Activated CD4-positive, alpha-beta T cell treated with anti-CD3 and anti-CD28 coated beads, Interleukin-2, Interleukin-4, amounts not matched to agents 100 ng/mL and 50 ng/mL, durations not matched to agents 16 hours and 8 hours (primary cell): ENCODE results near the gene TMEM151B.
"Not testable (repeated sequence)": the region's sequence is repeated elsewhere in the genome, so short reads cannot be mapped to it uniquely, and the experiment has no call there.

ENCODE experiments used
- DNase-seq: peaks from one replicate; pipeline ENCODE4 v3.0.0-alpha.2; 2020; ENCODE audit warnings: low spot score

Gene TMEM151B

DNA sequence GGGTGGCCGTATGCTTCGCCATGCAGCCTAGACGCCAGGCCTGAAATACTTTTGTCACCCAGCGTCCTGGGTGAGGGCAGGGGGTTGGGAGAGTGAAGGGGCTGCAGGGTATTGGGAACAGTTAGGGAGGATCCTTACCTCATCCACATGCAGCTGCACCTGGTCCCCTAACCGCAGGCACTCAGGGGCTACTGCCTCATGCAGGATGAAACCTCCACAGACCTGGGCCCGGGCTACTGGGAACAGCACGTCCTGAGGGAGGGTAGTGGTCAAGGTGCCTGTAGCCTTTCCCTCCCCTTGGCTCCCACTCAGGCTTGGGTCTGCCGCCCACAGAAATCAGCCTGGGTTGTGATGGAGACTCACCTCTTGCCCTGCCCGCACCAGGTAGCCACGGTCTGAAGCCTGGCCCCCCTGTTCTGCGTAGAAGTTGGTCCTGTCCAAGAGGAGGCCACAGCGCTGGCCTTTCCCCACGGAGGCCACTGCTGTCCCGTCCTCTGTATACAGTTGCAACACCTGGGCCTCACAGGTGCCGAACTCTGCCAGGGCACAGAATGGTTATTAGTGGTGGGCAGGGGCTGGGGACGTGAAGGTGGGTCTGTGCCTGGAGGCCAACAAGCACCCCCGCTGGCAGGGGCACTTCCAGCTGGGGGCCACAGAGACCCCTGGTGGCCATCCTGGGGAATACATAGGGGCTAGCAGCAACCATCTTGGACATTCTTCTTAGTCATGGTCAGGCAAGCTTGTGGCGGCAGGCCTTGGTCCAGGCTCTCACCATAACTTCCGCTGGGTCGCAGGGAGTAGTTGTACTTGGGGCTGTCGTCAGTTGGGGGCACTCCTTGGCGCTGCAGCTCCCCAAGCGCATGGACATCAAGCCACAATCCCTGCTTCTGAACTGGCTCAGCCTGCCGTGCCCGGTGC is 34.3 kb downstream of the TMEM151B start:
- peak; percentile 28 for DNase-seq

- no peak for DNase-seq
Measured at GRCh38 chr6:44305200-44305725, 35.0 kb downstream of the TMEM151B start.

DNA sequence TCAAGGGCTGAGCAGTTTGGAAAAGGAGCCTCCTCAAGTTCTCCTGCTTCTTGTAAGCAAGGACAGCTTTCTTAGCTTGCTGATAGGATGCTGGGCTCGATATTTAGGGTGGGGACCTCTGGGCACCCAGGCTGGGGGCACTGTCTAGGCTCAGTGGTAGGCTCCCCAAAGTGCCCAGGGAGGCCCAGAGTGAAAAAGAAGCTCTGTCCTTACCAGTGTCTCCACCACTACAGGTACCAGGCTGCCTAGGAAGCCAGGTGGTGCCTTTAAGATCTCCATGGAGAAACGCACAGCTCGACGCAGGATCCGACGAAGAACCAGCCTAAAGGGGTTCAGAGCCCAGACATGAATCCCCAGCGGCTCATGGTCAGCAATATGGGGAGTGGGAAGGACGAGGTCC is 36.5 kb downstream of the TMEM151B start:
- no peak for DNase-seq

DNA sequence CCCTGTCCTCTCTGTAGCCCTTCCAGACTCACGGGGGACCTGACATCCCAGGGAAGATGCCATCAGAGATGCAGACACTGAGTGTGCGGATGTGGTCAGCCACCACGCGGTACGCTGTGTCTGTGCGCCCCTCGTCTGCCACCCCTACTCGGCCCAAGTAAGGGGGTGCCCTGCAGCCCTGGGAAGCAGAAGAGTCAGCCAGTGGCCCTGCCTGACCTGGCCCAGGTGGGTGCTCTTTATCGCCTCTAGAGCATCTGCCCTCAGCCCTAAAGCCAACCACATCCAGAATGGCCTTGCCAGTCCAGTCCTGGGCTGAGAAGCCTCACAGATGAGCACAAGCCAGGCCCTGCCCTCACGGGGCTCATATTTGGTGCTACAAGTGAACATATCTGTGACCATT is 37.0 kb downstream of the TMEM151B start:
- no peak for DNase-seq

- DNase-seq = no peak
Measured at GRCh38 chr6:44309092-44309491, 38.8 kb downstream of the TMEM151B start.

- DNase-seq = no peak
Measured at GRCh38 chr6:44309631-44310030, 39.4 kb downstream of the TMEM151B start.

- no peak for DNase-seq
Measured at GRCh38 chr6:44310241-44310640, 40.0 kb downstream of the TMEM151B start.

- no peak for DNase-seq
Measured at GRCh38 chr6:44311304-44311703, 41.1 kb downstream of the TMEM151B start.

- no peak for DNase-seq
Measured at GRCh38 chr6:44311767-44312166, 41.5 kb downstream of the TMEM151B start.

- DNase-seq = peak; percentile 94
Measured at GRCh38 chr6:44312901-44313788, 42.9 kb downstream of the TMEM151B start, which contains the start of gene AARS2. Gene AARS2 (minus strand): TSS chr6:44313347. CDS start chr6:44313323, 24 bp downstream.

DNA sequence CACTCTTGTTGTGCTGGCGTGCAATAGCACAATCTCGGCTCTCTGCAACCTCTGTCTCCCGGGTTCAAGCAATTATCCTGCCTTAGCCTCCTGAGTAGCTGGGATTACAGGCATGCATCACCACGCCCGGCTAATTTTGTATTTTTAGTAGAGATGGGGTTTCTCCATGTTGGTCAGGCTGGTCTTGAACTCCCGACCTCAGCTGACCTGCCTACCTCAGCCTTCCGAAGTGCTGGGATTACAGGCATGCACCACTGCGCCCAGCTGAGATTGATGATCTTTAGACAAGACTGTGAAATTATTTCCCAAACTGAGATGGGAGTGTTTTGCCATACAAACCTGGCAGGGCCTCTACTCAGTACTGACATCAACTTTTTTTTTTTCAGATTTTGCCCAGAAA is 44.4 kb downstream of the TMEM151B start:
- DNase-seq = not testable (repeated sequence)

DNA sequence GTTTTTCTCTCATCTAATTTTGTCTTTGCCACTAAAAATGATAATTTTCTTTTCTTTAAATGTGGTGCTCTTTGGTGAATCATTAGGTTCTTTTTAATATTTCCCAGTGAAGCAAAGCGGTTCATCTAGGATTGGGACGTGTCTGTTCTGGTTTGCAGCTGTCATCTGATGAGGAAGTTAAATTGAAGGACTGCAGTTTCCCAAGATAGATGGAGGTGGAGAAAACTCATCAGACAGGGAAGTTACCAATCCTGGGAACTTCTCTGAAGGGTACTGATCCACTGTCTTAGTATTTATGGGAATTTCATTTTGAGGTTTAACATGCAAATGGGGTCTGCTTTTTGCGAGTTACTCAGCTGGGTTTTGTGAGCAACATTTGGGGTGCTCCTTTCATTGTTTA is 45.3 kb downstream of the TMEM151B start:
- no peak for DNase-seq

DNA sequence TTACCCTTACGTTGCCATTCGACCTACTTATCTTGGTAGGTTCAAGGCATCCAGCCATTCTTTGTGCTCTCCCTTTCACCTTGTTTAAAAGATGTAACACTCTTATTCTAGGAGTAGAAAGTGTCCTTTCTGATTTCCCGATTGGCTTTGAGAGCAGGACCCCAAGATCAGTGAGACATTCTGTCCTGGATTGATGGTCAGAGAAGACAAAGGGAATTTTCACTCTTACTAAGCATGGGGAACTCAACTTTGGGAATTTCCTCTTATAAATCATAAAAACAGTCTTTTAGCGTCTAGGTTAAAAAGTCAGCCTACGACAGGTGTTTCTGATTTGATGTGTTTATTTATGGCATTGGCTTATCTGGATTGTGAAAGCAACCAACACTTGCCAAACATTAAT is 45.7 kb downstream of the TMEM151B start:
- DNase-seq = no peak

GRCh38 chr6:44316481-44316880 is 46.2 kb downstream of the TMEM151B start:
- no peak for DNase-seq

DNA sequence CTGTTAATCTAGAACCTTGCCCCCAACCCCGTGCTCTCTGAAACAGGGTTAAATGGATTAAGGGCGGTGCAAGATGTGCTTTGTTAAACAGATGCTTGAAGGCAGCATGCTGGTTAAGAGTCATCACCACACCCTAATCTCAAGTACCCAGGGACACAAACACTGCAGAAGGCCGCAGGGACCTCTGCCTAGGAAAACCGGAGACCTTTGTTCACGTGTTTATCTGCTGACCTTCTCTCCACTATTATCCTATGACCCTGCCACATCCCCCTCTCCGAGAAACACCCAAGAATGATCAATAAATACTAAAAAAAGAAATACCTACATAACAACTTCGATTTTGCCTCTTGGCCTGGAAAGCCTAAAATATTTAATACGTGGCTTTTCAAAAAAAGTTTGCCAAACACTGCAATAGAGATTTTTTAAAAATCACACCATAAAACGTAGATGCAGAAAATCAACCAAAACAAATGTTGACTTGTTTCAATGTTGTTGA is 46.9 kb downstream of the TMEM151B start:
- DNase-seq = not testable (repeated sequence)

DNA sequence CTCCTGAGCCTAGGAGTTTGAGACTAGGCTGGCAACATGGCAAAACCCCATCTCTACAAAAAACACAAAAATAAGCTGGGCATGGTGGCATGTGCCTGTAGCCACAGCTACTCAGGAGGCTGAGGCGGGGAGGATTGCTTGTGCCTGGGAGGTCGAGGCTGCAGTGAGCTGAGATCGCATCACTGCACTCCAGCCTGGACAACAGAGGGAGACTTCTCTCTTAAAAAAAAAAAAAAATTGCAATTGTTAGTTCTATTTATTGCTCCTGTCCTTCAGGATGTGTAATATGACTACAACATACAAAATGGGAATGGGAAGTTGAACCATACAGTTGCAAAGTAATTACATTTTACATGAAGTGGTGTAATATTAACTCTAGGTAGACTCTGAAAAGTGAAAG is 51.0 kb downstream of the TMEM151B start:
- DNase-seq = no peak

GRCh38 chr6:44327096-44327495 is 56.8 kb downstream of the TMEM151B start:
- no peak for DNase-seq

- DNase-seq = no peak
Measured at GRCh38 chr6:44327760-44328159, 57.5 kb downstream of the TMEM151B start.

GRCh38 chr6:44328203-44328602 is 58.0 kb downstream of the TMEM151B start:
- not testable (repeated sequence) for DNase-seq

GRCh38 chr6:44329858-44330257 is 59.6 kb downstream of the TMEM151B start:
- DNase-seq = no peak

DNA sequence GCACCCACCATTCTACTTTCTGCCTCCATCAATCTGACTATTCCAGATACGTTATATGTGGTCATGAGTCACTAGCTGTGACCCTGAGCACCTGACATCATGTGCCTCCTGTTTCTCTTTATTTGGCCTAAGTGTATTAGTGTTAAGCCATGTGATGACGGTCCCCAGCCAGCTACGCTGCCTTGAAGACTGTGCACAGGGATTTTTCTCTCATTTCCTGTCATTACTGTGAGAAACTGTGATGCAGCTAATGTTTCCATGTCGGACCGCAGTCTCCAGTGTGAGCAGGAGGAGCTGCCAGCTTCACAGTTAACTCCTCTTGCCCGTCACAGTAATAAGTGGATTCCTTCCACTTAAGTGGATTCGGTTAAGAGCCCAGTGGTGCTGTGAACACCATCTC is 62.3 kb downstream of the TMEM151B start:
- DNase-seq = no peak

DNA sequence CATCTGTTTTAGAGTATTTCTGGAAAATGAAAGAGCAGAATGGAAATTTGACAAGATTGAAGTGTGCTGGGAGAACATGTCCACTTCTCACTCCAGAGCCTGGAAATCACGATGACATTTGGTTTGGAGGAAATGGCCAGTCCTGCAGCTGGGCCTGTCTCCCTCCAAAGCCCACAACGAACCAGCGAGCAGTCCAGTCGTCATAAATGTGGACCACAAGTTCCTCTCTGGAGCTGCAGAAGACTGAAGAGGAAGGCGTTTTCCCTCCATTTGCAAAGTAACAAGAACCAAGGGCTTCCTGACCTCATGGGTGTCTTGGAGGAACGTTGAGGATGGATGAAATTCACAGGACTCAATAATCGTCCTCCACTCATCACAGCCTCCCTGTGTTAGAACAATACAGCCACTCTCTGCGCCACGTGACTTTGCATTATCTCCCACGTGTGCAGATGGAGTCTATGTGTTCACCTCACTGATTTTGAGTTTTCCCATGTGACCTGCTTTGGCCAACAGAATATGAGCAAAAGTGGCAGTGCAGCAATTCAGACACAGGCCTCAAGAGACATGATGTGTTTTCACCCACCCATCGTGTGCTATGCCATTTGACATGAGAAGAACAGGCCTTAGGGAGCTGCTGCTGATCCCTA is 63.1 kb downstream of the TMEM151B start:
- DNase-seq = no peak
